ENCODE data around the gene ZMIZ1.

DNA sequence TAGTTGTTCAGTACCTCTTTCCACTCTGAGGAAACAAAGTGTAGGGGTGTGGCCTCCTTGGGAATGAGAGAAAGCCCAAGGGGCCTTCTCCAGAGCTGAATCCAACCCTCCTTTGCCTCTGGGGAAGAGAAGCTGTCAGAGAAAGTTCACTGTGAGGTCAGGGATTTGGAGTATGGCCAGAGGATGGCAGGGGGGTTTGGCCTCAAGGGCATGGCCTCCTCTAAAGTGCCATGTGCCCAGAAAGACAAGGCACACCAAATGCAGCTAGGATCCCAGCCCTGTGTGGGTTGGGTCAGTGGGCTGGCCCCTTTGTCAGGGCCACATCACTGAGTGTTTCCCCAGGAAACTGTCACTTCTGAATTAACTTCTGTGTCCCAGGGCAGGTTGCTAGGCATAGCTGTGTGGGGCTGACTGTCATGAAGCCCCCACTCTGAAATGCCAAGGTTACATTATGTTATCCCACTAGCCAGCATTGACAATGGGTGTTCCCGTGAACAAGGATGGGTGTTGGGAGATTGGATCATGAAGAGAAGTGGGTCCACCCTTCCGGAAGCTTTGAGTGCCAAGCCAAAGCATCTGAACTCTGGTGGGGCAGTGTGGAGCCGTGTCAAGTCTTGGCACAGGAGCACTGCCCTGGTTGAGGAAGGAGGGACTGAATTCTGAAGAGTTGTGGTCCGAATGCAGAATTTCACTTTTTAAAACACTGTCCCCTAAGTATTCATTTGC lies 123.3 kb downstream of the ZMIZ1 start:
- TF ChIP-seq, protein P1, sequence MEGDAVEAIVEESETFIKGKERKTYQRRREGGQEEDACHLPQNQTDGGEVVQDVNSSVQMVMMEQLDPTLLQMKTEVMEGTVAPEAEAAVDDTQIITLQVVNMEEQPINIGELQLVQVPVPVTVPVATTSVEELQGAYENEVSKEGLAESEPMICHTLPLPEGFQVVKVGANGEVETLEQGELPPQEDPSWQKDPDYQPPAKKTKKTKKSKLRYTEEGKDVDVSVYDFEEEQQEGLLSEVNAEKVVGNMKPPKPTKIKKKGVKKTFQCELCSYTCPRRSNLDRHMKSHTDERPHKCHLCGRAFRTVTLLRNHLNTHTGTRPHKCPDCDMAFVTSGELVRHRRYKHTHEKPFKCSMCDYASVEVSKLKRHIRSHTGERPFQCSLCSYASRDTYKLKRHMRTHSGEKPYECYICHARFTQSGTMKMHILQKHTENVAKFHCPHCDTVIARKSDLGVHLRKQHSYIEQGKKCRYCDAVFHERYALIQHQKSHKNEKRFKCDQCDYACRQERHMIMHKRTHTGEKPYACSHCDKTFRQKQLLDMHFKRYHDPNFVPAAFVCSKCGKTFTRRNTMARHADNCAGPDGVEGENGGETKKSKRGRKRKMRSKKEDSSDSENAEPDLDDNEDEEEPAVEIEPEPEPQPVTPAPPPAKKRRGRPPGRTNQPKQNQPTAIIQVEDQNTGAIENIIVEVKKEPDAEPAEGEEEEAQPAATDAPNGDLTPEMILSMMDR (IDR thresholded peaks at IDR 0.05; ENCODE audit: low read depth, low read length, missing input control): no peak
- no peak for TF ChIP-seq RAD21 (IDR thresholded peaks at IDR 0.05)
